ENCODE measurements around the gene TNFAIP1. TPM values are rescaled to one million over a fixed set of nuclear protein-coding genes. Genes with fewer than 3 reads are reported as not detected.
A peak's percentile ranks its signal among the peaks of the same experiment; 100 is the strongest.

Gene TNFAIP1
- total RNA-seq, 1 donor: 31.8 TPM

DNA sequence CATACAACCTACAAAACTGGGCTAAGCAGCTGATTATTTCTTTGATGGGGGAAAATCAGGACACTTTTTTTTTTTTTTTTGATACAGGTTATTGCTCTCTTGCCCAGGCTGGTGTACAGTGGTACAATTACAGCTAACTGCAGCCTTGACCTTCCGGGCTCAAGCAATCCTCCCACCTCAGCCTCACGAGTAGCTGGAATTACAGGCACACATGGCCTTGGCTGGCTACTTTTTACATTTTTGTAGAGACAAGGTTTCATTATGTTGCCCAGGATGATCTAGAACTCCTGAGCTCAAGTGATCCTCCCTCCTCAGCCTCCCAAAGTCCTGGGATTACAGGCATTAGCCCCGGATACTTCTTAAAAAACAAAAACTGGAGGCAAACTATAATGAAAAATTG is 37.1 kb upstream of the TNFAIP1 start:
- H3K9me3 ChIP-seq (ENCODE audit: low read depth, low read length): no peaks in the 10 kb centered on the region
- no peak overlapping the region for H2AFZ ChIP-seq (ENCODE audit: low read length)
- H3K79me2 ChIP-seq (ENCODE audit: insufficient read depth, low read length): no peaks in the 10 kb centered on the region
- no peak overlapping the region for H3K4me3 ChIP-seq (ENCODE audit: insufficient read depth, low read length)
- no peak for TF ChIP-seq CTCF (IDR thresholded peaks at IDR 0.05; ENCODE audit: extremely low read depth, low read depth, low read length)
- no peak overlapping the region for H3K4me2 ChIP-seq (ENCODE audit: insufficient read depth, low read length)
- H4K20me1 ChIP-seq (ENCODE audit: insufficient read depth, low read length): no peaks in the 10 kb centered on the region
- H3K27me3 ChIP-seq (ENCODE audit: insufficient read depth, low read length): peaks cover 3% of the 10 kb centered on the region
- H3K36me3 ChIP-seq (ENCODE audit: insufficient read depth, low read length): no peaks in the 10 kb centered on the region
- no peaks in the 10 kb centered on the region for H3K4me1 ChIP-seq (ENCODE audit: insufficient read depth, low read length)
- DNase-seq (ENCODE audit: insufficient read length, low spot score, missing footprints): no peak
- H3K27ac ChIP-seq (ENCODE audit: low read depth, low read length): no peak overlapping the region

DNA sequence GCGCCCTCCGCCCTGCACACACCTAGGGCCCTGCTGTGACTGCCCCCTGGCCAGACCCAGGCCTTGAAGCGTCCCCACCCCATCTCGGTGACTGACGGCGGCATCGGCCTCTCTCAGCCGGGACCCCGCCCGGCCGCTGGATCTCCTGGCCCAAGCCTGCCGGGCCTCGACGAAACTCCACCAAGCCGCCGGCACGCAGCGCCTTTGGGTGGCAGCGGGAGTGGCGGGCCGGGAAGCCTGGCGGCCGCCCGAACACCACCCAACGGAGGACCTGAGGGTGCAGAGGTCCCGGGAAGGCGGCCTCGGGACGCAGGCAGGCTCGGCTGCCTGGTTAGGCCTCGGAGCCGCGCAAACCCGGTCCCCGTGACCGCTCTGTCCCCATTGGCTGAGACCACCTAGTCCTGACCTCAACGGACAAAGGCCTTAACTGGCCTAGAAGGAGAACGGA is 28.6 kb upstream of the TNFAIP1 start:
- no peaks in the 10 kb centered on the region for H3K36me3 ChIP-seq (ENCODE audit: insufficient read depth, low read length)
- no peak overlapping the region for H3K27ac ChIP-seq (ENCODE audit: low read depth, low read length)
- H3K79me2 ChIP-seq (ENCODE audit: insufficient read depth, low read length): no peaks in the 10 kb centered on the region
- H3K9me3 ChIP-seq (ENCODE audit: low read depth, low read length): peaks cover 2% of the 10 kb centered on the region
- no peak for TF ChIP-seq CTCF (IDR thresholded peaks at IDR 0.05; ENCODE audit: extremely low read depth, low read depth, low read length)
- peak overlapping the region; percentile 56 for H2AFZ ChIP-seq (ENCODE audit: low read length)
- H3K27me3 ChIP-seq (ENCODE audit: insufficient read depth, low read length): peaks cover 33% of the 10 kb centered on the region
- peak; percentile 34 for DNase-seq (ENCODE audit: insufficient read length, low spot score, missing footprints)
- no peaks in the 10 kb centered on the region for H4K20me1 ChIP-seq (ENCODE audit: insufficient read depth, low read length)
- no peaks in the 10 kb centered on the region for H3K4me1 ChIP-seq (ENCODE audit: insufficient read depth, low read length)
- H3K4me2 ChIP-seq (ENCODE audit: insufficient read depth, low read length): no peak overlapping the region
- no peak overlapping the region for H3K4me3 ChIP-seq (ENCODE audit: insufficient read depth, low read length)

GRCh38 chr17:28313841-28314240 is 21.7 kb upstream of the TNFAIP1 start:
- Histone ChIP-seq H3K4me1 (ENCODE audit: insufficient read depth, low read length) (peaks cover 8% of the 10 kb centered on the region), H3K4me2 (ENCODE audit: insufficient read depth, low read length) (no peak overlapping the region)

More at GRCh38 chr17:28313841-28314240, 21.7 kb upstream of the TNFAIP1 start:
- TF ChIP-seq CTCF (IDR thresholded peaks at IDR 0.05; ENCODE audit: extremely low read depth, low read depth, low read length): no peak
- Histone ChIP-seq H3K36me3 (ENCODE audit: insufficient read depth, low read length) (no peaks in the 10 kb centered on the region), H2AFZ (ENCODE audit: low read length) (no peak overlapping the region), H3K4me3 (ENCODE audit: insufficient read depth, low read length) (no peak overlapping the region), H3K9me3 (ENCODE audit: low read depth, low read length) (no peaks in the 10 kb centered on the region), H3K27ac (ENCODE audit: low read depth, low read length) (no peak overlapping the region), H3K79me2 (ENCODE audit: insufficient read depth, low read length) (no peaks in the 10 kb centered on the region), H3K27me3 (ENCODE audit: insufficient read depth, low read length) (no peaks in the 10 kb centered on the region), H4K20me1 (ENCODE audit: insufficient read depth, low read length) (no peaks in the 10 kb centered on the region)
- no peak for DNase-seq (ENCODE audit: insufficient read length, low spot score, missing footprints)
